Neural cell (in vitro differentiated cells): ENCODE measurements around the gene YKT6. TPM values are rescaled to one million over a fixed set of nuclear protein-coding genes. Genes with fewer than 3 reads are reported as not detected.

Experiments
- H2AFZ ChIP-seq: fragments of 200-600, 300-800 bp; sonication (generic), shearing (Covaris generic); 2 replicates; pipeline ENCODE4 v1.6.0; 2014; ENCODE audit warnings: low read depth, mild to moderate bottlenecking, antibody characterized with exemption, low read length, moderate library complexity
- H3F3A ChIP-seq: fragments of 200-600 bp; shearing (Covaris generic); 2 replicates; pipeline ENCODE4 v1.6.1; 2016; ENCODE audit warnings: mild to moderate bottlenecking, moderate library complexity, mixed read lengths, antibody characterized with exemption, low read length; ENCODE audit not compliant: insufficient read depth, poor library complexity, severe bottlenecking
- H3K27ac ChIP-seq: fragments of 200-600, 300-800 bp; sonication (generic), shearing (Covaris generic); 2 replicates; pipeline ENCODE4 v1.5.1; 2014; ENCODE audit warnings: mild to moderate bottlenecking, low read length, moderate library complexity
- H3K27me3 ChIP-seq: fragments of 300-800, 200-600 bp; sonication (generic), shearing (Covaris generic); 2 replicates; pipeline ENCODE4 v1.6.0; 2014; ENCODE audit warnings: mild to moderate bottlenecking, low read depth, low read length, moderate library complexity; ENCODE audit not compliant: insufficient read depth
- H3K36me3 ChIP-seq: fragments of 300-800, 200-600 bp; sonication (generic), shearing (Covaris generic); 2 replicates; pipeline ENCODE4 v1.5.1; 2014; ENCODE audit warnings: mild to moderate bottlenecking, antibody characterized with exemption, low read length, moderate library complexity; ENCODE audit not compliant: insufficient read depth
- H3K4me2 ChIP-seq: fragments of 300-800, 200-600 bp; sonication (generic), shearing (Covaris generic); 2 replicates; pipeline ENCODE4 v1.6.0; 2014; ENCODE audit warnings: mild to moderate bottlenecking, low read length
- H3K4me3 ChIP-seq: fragments of 300-800, 200-600 bp; sonication (generic), shearing (Covaris generic); 2 replicates; pipeline ENCODE4 v1.5.1; 2014; ENCODE audit warnings: mild to moderate bottlenecking, low read length, moderate library complexity
- H3K79me2 ChIP-seq: fragments of 200-600 bp; shearing (Covaris generic); replicated peaks from 2 replicates; pipeline ENCODE4 v1.6.0; 2014; ENCODE audit warnings: mild to moderate bottlenecking, low read length, moderate library complexity; ENCODE audit not compliant: insufficient read depth
- H3K9ac ChIP-seq: fragments of 300-800, 200-600 bp; sonication (generic), shearing (Covaris generic); 2 replicates; pipeline ENCODE4 v1.6.1; 2016; ENCODE audit warnings: mild to moderate bottlenecking, low read length, mixed read lengths
- H3K9me2 ChIP-seq: fragments of 200-600 bp; shearing (Covaris generic); 2 replicates; pipeline ENCODE4 v1.6.1; 2016; ENCODE audit warnings: mild to moderate bottlenecking, low read length, mixed read lengths; ENCODE audit not compliant: insufficient read depth
- H3K9me3 ChIP-seq: fragments of 200-600, 300-800 bp; sonication (generic), shearing (Covaris generic); 2 replicates; pipeline ENCODE4 v1.6.1; 2016; ENCODE audit warnings: mild to moderate bottlenecking, mixed run types, low read length, moderate library complexity, mixed read lengths
- H4K20me1 ChIP-seq: fragments of 200-600 bp; shearing (Covaris generic); 2 replicates; pipeline ENCODE4 v1.6.1; 2016; ENCODE audit warnings: mild to moderate bottlenecking, mixed run types; ENCODE audit not compliant: insufficient read depth
- CTCF ChIP-seq: fragments of 450-650 bp; IDR thresholded peaks from 2 replicates; pipeline ENCODE4 v1.5.1; 2014; ENCODE audit warnings: antibody characterized with exemption, mild to moderate bottlenecking, moderate library complexity; ENCODE audit not compliant: poor library complexity, severe bottlenecking
- EP300 ChIP-seq: fragments of 450-650 bp; conservative IDR thresholded peaks from 2 replicates; pipeline ENCODE4 v1.6.1; 2014; ENCODE audit warnings: antibody characterized with exemption, mild to moderate bottlenecking, moderate library complexity; ENCODE audit not compliant: poor library complexity, severe bottlenecking
- EZH2 ChIP-seq: fragments of 200-600, 300-800 bp; shearing (Covaris generic), sonication (generic); IDR thresholded peaks from 2 replicates; pipeline ENCODE4 v1.6.1; 2014; ENCODE audit warnings: antibody characterized with exemption, low read length, borderline replicate concordance, mild to moderate bottlenecking; ENCODE audit not compliant: insufficient read depth, poor library complexity, severe bottlenecking
- MXI1 ChIP-seq: fragments of 450-650 bp; conservative IDR thresholded peaks from 2 replicates; pipeline ENCODE4 v1.6.1; 2014; ENCODE audit warnings: antibody characterized with exemption, mild to moderate bottlenecking; ENCODE audit not compliant: poor library complexity, severe bottlenecking
- POLR2AphosphoS5 ChIP-seq: IDR thresholded peaks from 2 replicates; pipeline ENCODE4 v1.6.1; 2012
- RAD21 ChIP-seq: fragments of 450-650 bp; conservative IDR thresholded peaks from 2 replicates; pipeline ENCODE4 v1.6.1; 2014; ENCODE audit warnings: antibody characterized with exemption, mild to moderate bottlenecking, moderate library complexity
- REST ChIP-seq: IDR thresholded peaks from 2 replicates; pipeline ENCODE4 v1.6.1; 2012; ENCODE audit warnings: borderline replicate concordance
- SMC3 ChIP-seq: fragments of 450-650 bp; conservative IDR thresholded peaks from 2 replicates; pipeline ENCODE4 v1.6.1; 2014; ENCODE audit warnings: antibody characterized with exemption, mild to moderate bottlenecking, moderate library complexity; ENCODE audit not compliant: poor library complexity
- TAF1 ChIP-seq: IDR thresholded peaks from 2 replicates; pipeline ENCODE4 v1.6.1; 2012; ENCODE audit warnings: low read depth
- polyA plus RNA-seq: library from polyadenylated mRNA; depleted of rRNA; stranded (reverse); fragments of >200 nt; gene quantifications from 2 replicates; pipeline ENCODE4 v1.2.3, GENCODE V29; 2014

The YKT6 gene
- polyA plus RNA-seq, 1 donor from 2014 or later: 93.4 TPM

- Histone ChIP-seq H3K9ac (no peak overlapping the region), H3K9me3 (no peaks in the 10 kb centered on the region), H3K79me2 (no peaks in the 10 kb centered on the region), H3K4me2 (no peak overlapping the region), H3F3A (no peaks in the 10 kb centered on the region), H3K4me3 (no peak overlapping the region), H3K27ac (no peak overlapping the region), H2AFZ (no peak overlapping the region), H3K27me3 (no peaks in the 10 kb centered on the region), H3K9me2 (no peaks in the 10 kb centered on the region), H4K20me1 (no peaks in the 10 kb centered on the region), H3K36me3 (no peaks in the 10 kb centered on the region)
- TF ChIP-seq POLR2AphosphoS5 (no peak), REST (no peak), SMC3 (no peak), EP300 (no peak), CTCF (no peak), TAF1 (no peak), RAD21 (no peak), EZH2 (no peak), MXI1 (no peak)
These were observed 37.4 kb downstream of the YKT6 start for GRCh38 chr7:44238116-44238695.

- Histone ChIP-seq H2AFZ (no peak overlapping the region), H3K9me2 (no peaks in the 10 kb centered on the region), H3K27me3 (no peaks in the 10 kb centered on the region), H3K9me3 (no peaks in the 10 kb centered on the region), H3K9ac (no peak overlapping the region), H3K27ac (no peak overlapping the region), H3K79me2 (no peaks in the 10 kb centered on the region), H3K36me3 (no peaks in the 10 kb centered on the region), H3K4me3 (no peak overlapping the region), H3K4me2 (no peak overlapping the region), H4K20me1 (no peaks in the 10 kb centered on the region), H3F3A (no peaks in the 10 kb centered on the region)
- no peak for TF ChIP-seq POLR2AphosphoS5
- no peak for TF ChIP-seq SMC3
- TF ChIP-seq MXI1: no peak
- no peak for TF ChIP-seq EP300
- TF ChIP-seq CTCF: no peak
- TF ChIP-seq EZH2: no peak
- no peak for TF ChIP-seq TAF1
- TF ChIP-seq RAD21: no peak
- no peak for TF ChIP-seq REST
These were observed 38.6 kb downstream of the YKT6 start for GRCh38 chr7:44239361-44239760.
